ENCODE data around the gene IFITM2.
A peak's percentile ranks its signal among the peaks of the same experiment; 100 is the strongest.

DNA sequence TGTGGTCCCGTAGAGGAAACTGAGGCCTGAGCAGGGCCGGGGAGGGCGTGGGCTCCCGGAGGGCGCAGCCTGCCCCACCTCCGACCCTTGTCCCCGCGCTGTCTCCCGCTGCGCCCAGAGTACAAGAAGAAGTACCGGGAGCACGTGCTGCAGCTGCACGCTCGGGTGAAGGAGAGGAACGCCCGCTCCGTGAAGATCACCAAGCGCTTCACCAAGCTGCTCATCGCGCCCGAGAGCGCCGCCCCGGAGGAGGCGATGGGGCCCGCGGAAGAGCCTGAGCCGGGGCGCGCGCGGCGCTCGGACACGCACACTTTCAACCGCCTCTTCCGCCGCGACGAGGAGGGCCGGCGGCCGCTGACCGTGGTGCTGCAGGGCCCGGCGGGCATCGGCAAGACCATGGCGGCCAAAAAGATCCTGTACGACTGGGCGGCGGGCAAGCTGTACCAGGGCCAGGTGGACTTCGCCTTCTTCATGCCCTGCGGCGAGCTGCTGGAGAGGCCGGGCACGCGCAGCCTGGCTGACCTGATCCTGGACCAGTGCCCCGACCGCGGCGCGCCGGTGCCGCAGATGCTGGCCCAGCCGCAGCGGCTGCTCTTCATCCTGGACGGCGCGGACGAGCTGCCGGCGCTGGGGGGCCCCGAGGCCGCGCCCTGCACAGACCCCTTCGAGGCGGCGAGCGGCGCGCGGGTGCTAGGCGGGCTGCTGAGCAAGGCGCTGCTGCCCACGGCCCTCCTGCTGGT lies 27.5 kb upstream of the IFITM2 start:
- TF ChIP-seq, protein P1, sequence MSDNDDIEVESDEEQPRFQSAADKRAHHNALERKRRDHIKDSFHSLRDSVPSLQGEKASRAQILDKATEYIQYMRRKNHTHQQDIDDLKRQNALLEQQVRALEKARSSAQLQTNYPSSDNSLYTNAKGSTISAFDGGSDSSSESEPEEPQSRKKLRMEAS (IDR thresholded peaks at IDR 0.05): peak; percentile 82
- TF ChIP-seq RAD21 (IDR thresholded peaks at IDR 0.05; ENCODE audit: low read depth): no peak
- TF ChIP-seq, protein P2, sequence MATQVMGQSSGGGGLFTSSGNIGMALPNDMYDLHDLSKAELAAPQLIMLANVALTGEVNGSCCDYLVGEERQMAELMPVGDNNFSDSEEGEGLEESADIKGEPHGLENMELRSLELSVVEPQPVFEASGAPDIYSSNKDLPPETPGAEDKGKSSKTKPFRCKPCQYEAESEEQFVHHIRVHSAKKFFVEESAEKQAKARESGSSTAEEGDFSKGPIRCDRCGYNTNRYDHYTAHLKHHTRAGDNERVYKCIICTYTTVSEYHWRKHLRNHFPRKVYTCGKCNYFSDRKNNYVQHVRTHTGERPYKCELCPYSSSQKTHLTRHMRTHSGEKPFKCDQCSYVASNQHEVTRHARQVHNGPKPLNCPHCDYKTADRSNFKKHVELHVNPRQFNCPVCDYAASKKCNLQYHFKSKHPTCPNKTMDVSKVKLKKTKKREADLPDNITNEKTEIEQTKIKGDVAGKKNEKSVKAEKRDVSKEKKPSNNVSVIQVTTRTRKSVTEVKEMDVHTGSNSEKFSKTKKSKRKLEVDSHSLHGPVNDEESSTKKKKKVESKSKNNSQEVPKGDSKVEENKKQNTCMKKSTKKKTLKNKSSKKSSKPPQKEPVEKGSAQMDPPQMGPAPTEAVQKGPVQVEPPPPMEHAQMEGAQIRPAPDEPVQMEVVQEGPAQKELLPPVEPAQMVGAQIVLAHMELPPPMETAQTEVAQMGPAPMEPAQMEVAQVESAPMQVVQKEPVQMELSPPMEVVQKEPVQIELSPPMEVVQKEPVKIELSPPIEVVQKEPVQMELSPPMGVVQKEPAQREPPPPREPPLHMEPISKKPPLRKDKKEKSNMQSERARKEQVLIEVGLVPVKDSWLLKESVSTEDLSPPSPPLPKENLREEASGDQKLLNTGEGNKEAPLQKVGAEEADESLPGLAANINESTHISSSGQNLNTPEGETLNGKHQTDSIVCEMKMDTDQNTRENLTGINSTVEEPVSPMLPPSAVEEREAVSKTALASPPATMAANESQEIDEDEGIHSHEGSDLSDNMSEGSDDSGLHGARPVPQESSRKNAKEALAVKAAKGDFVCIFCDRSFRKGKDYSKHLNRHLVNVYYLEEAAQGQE (IDR thresholded peaks at IDR 0.05; ENCODE audit: low read depth): peak; percentile 88
- no peak for TF ChIP-seq FOXM1 (IDR thresholded peaks at IDR 0.05; ENCODE audit: borderline replicate concordance, low read depth)
- TF ChIP-seq EP300 (IDR thresholded peaks at IDR 0.05; ENCODE audit: borderline replicate concordance): no peak
- TF ChIP-seq ZBTB7A (IDR thresholded peaks at IDR 0.05; ENCODE audit: low read depth): no peak
- TF ChIP-seq CREB1 (IDR thresholded peaks at IDR 0.05; ENCODE audit: low read depth): no peak
- TF ChIP-seq NFIC (IDR thresholded peaks at IDR 0.05): no peak
- no peak for TF ChIP-seq YY1 (IDR thresholded peaks at IDR 0.05; ENCODE audit: low read depth)
- no peak for TF ChIP-seq TAF1 (IDR thresholded peaks at IDR 0.05; ENCODE audit: low read depth)
- no peak for TF ChIP-seq CEBPB (IDR thresholded peaks at IDR 0.05)
- TF ChIP-seq EGR1 (IDR thresholded peaks at IDR 0.05): no peak
- TF ChIP-seq, protein P3, sequence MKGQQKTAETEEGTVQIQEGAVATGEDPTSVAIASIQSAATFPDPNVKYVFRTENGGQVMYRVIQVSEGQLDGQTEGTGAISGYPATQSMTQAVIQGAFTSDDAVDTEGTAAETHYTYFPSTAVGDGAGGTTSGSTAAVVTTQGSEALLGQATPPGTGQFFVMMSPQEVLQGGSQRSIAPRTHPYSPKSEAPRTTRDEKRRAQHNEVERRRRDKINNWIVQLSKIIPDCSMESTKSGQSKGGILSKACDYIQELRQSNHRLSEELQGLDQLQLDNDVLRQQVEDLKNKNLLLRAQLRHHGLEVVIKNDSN (IDR thresholded peaks at IDR 0.05): 0 out of 2 replicates have a peak, but pooled peaks have one; percentile 19
- TF ChIP-seq TEAD4 (IDR thresholded peaks at IDR 0.05): no peak
